ENCODE measurements around the gene TMEM222.
A peak's percentile ranks its signal among the peaks of the same experiment; 100 is the strongest.

The TMEM222 gene

DNA sequence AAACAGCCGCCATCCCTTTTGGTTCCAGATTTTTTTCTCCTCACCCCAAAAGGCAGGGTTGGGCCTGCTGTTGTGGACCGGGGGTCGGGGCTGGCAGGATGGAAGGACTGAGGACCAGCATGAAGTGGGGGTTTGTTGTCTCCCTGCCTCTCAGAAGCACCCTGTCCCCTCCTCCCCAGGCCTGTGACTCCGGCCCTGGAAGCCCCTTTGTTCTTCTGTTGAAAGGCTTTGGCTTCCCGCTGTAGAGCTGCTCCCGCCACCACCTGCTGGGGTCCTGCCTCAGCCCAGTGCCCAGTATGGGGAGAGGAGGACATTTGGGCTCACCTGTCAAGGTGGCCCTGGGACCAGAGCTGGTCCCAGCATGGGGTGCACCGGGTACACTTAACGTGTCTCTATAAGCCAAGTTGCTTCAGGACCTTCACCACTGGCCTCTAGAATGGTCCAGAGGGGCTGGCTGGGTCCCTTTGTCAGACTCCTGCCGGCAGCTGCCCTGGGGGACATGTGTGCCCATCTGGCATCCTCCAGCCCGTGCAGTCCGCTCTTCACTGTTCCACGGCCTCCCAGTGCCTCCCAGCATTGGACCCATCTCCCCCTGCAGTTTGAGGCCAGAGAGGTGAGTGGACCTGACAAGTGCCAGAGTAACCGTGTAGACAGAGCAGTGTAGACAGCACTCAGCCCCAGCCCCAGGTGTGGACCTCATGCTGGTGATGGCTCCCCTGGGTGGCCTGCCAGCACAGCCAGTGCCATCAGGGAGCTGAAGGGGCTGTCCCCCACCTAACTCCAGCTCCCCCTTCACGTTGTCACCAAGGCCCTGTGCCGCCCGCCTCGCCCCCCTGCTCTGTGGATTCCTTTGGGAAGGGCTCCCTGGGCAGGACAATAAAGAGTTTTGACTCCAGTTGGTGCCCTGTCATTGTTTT is 13.8 kb downstream of the TMEM222 start:
- no peak overlapping the region for H3K4me3 ChIP-seq (ENCODE audit: low read depth, low read length)
- no peak for DNase-seq (ENCODE audit: low read depth)
- no peak for TF ChIP-seq MYC (IDR thresholded peaks at IDR 0.05; ENCODE audit: low read depth, low read length)
- TF ChIP-seq, protein P1, sequence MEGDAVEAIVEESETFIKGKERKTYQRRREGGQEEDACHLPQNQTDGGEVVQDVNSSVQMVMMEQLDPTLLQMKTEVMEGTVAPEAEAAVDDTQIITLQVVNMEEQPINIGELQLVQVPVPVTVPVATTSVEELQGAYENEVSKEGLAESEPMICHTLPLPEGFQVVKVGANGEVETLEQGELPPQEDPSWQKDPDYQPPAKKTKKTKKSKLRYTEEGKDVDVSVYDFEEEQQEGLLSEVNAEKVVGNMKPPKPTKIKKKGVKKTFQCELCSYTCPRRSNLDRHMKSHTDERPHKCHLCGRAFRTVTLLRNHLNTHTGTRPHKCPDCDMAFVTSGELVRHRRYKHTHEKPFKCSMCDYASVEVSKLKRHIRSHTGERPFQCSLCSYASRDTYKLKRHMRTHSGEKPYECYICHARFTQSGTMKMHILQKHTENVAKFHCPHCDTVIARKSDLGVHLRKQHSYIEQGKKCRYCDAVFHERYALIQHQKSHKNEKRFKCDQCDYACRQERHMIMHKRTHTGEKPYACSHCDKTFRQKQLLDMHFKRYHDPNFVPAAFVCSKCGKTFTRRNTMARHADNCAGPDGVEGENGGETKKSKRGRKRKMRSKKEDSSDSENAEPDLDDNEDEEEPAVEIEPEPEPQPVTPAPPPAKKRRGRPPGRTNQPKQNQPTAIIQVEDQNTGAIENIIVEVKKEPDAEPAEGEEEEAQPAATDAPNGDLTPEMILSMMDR (IDR thresholded peaks at IDR 0.05; ENCODE audit: low read depth, low read length), result no peak
- no peak for TF ChIP-seq POLR2A (IDR thresholded peaks at IDR 0.05; ENCODE audit: extremely low read depth, insufficient read length)
- no peak for TF ChIP-seq MAX (IDR thresholded peaks at IDR 0.05; ENCODE audit: low read depth, low read length)

- TF ChIP-seq MAX (IDR thresholded peaks at IDR 0.05; ENCODE audit: low read depth, low read length), result no peak
- TF ChIP-seq MYC (IDR thresholded peaks at IDR 0.05; ENCODE audit: low read depth, low read length), result no peak
- TF ChIP-seq, protein P1 (IDR thresholded peaks at IDR 0.05; ENCODE audit: low read depth, low read length), result no peak
- TF ChIP-seq POLR2A (IDR thresholded peaks at IDR 0.05; ENCODE audit: extremely low read depth, insufficient read length), result no peak
- DNase-seq (ENCODE audit: low read depth), result no peak
- no peak overlapping the region for H3K4me3 ChIP-seq (ENCODE audit: low read depth, low read length)
Observed at GRCh38 chr1:27336756-27337155, 14.8 kb downstream of the TMEM222 start.

DNA sequence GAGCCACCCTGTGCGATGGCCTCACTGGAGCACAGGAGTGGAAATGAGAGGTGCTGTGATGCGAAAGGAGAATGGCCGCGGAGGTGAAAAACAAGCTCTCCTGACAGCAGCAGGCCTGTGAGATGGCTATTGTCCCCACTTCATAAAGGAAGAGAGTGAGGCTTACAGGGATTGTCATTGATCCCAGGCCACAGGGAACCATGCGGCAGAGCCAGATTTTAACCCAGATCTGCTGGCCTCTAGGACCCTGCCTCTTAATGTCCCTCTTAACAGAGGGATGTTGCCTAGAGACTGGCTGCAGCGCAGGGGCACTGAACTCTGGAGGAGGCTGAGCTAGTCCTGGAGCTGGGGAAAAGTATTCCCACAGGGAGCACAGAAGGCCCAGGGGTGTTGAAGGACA is 16.8 kb downstream of the TMEM222 start:
- TF ChIP-seq MYC (IDR thresholded peaks at IDR 0.05; ENCODE audit: low read depth, low read length) (no peak), POLR2A (IDR thresholded peaks at IDR 0.05; ENCODE audit: extremely low read depth, insufficient read length) (no peak), MAX (IDR thresholded peaks at IDR 0.05; ENCODE audit: low read depth, low read length) (no peak)
- TF ChIP-seq, protein P1 (IDR thresholded peaks at IDR 0.05; ENCODE audit: low read depth, low read length), result no peak
- no peak for DNase-seq (ENCODE audit: low read depth)

DNA sequence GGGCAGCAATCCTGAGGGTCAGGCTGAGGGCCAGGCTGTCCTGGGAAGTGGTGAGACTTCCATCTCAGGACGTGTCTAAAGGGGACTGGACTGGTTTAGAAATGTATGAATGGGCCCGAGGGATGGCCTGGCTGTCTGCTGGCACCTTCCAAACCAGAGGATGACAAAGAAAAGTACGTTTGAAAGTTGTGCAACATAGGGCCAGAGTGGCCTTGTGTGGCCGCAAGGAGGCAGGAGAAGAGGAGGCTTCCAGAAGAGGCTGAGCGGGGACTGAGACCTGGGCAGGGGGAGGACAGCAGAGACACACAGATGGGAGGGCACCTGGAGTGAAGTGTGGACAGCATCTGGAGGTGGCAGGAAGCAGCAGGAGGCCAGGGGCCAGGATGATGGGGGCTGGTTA is 17.2 kb downstream of the TMEM222 start:
- no peak overlapping the region for H3K4me3 ChIP-seq (ENCODE audit: low read depth, low read length)
- DNase-seq (ENCODE audit: low read depth), result peak; percentile 81
- no peak for TF ChIP-seq POLR2A (IDR thresholded peaks at IDR 0.05; ENCODE audit: extremely low read depth, insufficient read length)
- peak; percentile 36 for TF ChIP-seq MAX (IDR thresholded peaks at IDR 0.05; ENCODE audit: low read depth, low read length)
- peak; percentile 36; the same call in 1 of the 2 replicates for TF ChIP-seq MYC (IDR thresholded peaks at IDR 0.05; ENCODE audit: low read depth, low read length)
- TF ChIP-seq, protein P1 (IDR thresholded peaks at IDR 0.05; ENCODE audit: low read depth, low read length), result no peak

More for the DNA sequence above, 16.8 kb downstream of the TMEM222 start:
- no peak overlapping the region for H3K4me3 ChIP-seq (ENCODE audit: low read depth, low read length)

- TF ChIP-seq, protein P1 (IDR thresholded peaks at IDR 0.05; ENCODE audit: low read depth, low read length), result no peak
- peak; percentile 67; the same call in 1 of the 2 replicates for TF ChIP-seq MAX (IDR thresholded peaks at IDR 0.05; ENCODE audit: low read depth, low read length)
- TF ChIP-seq MYC (IDR thresholded peaks at IDR 0.05; ENCODE audit: low read depth, low read length), result peak; percentile 75
- no peak for TF ChIP-seq POLR2A (IDR thresholded peaks at IDR 0.05; ENCODE audit: extremely low read depth, insufficient read length)
- peak; percentile 96 for DNase-seq (ENCODE audit: low read depth)
- peak within 1 kb of the TSS; percentile 96 for H3K4me3 ChIP-seq (ENCODE audit: low read depth, low read length)
Observed at GRCh38 chr1:27341525-27342252, 19.7 kb downstream of the TMEM222 start, which contains the start of gene SYTL1. TSS of gene SYTL1 (plus strand) at chr1:27342022. CDS start at chr1:27345335, 3,313 bp downstream.
